Glomerular visceral epithelial cell (primary cell): ENCODE results near the gene RTF1.
"Not testable (repeated sequence)": the region's sequence is repeated elsewhere in the genome, so short reads cannot be mapped to it uniquely, and the experiment has no call there.

Experiments
- DNase-seq: peaks from one replicate; pipeline ENCODE4 v3.0.0-alpha.2; 2016; ENCODE audit errors: extremely low spot score

RTF1 gene

DNA sequence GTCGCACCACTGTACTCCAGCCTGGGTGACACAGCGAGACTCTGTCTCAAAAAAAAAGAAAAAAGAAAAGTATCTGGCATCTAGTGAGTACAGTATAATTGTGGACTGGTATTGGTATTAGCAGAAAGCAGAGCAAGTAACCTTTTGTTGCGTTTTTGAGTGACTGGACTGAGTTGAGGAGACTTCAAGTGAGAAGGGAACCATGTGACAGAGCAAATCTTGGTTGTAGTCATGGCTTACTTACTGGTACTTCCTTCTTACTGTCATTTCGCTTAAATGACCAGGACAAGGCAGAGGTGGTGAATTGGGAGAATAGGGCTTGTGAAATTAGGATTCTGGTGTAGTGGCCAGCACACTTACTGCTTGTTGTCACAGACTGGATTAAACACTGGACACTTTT is 20.6 kb downstream of the RTF1 start:
- DNase-seq, result no peak

DNA sequence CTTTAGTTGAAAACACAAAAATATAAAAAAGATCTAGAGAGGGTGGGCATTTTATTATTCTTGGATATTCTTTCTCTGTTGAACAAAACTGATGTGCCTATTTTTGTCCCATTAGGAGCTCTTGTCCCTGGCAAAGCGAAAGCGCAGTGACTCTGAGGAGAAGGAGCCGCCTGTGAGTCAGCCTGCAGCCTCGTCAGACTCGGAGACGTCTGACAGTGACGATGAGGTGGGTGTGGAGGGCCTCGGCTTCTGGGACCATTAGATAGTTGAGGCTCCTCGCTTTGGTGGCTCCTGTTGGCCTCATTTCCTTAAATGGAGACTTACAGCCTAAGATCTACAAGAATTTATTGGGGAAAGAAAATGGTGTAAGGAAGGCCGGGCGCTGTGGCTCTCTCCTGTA is 21.3 kb downstream of the RTF1 start:
- DNase-seq, result no peak

DNA sequence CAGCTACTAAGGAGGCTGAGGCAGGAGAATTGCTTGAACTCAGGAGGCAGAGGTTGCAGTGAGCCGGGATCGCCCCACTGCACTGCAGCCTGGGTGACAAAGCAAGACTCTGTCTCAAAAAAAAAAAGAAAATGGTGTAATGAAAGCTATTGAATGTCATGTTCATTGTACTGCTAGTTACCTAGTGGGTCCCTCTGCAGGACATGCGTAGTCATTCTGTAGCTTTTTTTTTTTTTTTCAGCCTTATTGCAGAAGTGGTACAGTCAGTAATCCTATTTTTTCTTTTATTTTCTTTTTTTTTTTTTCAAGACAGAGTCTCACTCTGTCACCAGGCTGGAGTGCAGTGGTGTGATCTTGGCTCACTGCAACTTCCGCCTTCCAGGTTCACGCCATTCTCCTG is 21.9 kb downstream of the RTF1 start:
- not testable (repeated sequence) for DNase-seq

DNA sequence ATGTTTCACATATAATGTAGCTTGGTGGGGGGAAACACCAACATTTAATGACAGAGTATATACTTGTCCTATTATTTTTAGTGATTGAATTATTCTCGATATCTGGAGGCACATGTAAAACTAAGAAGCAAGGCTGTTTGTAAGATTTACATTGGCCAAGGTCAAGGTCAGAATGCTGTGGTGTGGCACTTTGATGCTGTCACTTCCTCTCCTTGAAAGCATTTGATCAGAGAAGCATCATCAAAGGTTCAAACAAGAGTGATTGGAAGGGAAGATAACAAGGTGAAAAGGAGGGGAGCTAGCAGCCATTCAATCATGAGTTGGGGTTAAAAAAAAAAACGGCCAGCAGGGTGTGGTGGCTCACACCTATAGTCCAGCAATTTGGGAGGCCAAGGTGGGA is 26.4 kb downstream of the RTF1 start:
- DNase-seq, result no peak

DNA sequence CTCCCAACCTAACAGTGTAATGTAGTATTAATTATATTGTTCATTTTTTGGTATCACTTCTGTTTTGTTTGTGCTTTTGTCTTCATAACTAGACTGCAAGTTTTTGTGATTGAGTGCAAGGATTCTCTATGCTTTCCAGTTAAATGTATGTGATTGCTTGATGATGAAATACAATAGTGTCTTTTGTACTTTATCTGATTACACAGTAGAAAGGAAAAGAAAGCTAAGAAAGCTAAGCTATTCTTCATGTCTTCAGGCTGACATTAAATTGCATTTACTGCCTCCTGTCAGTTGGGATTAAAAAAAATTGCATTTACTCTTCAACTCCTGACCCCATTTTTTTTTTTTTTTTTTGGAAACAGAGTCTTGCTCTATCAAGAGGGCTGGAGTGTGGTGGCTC is 28.5 kb downstream of the RTF1 start:
- DNase-seq, result no peak

DNA sequence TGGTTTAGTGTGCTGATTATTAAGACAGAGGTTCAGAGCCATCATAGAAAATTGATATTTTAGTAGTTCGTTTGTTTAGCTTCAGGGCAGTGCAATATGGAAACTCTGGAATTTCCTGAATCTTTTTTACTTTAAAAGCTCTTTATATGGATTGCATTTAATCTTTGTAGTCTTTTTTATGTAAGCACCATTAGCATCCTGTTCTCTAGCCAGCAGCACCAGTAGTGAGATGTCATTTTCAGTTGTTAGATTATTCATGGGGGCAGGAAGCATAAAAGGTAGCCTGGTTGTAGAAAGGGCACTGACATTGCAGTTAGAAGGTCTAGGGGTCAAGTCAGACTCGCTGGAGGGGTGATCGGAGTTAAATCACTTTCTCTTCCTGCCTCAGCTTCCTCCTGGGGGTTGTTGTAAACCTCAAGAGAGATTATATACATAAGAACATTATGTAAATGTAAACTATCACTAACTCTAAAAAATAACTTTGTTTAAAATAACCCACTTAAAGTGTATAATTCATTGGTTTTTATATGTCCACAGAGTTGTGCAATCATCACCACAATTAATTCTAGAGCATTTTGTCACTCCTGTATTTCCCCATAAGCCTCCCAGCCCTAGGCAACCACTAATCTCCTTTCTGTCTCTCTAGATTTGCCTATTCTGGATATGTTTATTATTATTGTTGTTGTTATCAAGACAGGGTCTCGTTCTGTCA is 45.3 kb downstream of the RTF1 start:
- DNase-seq, result no peak

DNA sequence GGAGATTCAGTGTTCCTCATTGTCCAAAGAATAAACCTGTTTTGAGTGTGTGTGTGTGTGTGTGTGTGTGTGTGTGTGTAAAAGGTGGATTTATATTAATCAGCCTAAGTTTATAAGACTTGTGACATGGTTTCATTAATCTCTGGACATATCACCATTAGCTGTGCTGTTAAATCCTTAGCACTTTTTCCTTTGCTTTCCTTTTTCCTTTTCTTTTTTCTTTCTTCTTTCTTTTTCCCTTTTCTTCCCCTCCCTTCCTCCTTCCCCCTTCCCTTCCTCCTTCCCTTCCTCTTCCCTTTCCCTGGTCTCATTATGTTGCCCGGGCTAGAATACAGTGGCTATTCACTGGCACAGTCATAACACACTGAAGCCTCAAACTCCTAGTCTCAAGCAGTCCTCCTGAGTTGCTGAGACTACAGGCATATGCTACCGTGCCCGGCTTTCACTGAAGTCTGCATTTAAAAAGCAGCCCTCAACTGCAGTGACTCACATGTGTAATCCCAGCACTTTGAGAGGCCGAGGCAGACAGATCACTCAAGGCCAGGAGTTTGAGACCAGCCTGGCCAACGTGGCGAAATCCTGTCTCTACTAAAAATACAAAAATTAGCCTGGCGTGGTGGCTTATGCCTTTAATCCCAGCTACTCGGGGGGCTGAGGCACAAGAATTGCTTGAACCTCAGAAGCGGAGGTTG is 48.1 kb downstream of the RTF1 start:
- DNase-seq, result no peak

DNA sequence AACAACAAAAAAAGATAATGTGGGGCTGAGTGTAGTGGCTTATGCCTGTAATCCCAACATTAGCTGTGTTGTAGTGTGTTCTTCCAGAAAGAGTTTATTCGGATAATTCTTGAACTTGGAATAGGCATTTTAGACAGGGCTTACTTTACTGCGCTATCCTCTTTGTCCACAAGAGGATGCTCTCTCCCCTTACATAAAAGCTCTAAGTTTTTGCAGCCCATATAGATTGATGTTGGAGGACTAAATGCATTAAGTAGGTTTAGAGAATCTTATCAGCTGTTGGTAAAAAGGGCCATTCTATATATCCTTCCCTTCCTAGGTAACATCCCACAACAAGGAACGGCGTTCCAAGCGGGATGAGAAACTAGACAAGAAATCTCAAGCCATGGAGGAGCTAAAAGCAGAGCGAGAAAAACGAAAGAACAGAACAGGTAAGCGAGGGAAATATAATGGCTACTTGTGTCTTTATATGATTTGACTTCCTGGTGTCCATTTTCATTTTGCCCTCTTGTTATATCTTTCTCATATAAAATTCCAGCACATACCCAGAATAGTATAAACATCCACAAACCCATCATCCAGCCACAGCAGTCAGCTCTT is 49.0 kb downstream of the RTF1 start:
- DNase-seq, result peak; percentile 61

DNA sequence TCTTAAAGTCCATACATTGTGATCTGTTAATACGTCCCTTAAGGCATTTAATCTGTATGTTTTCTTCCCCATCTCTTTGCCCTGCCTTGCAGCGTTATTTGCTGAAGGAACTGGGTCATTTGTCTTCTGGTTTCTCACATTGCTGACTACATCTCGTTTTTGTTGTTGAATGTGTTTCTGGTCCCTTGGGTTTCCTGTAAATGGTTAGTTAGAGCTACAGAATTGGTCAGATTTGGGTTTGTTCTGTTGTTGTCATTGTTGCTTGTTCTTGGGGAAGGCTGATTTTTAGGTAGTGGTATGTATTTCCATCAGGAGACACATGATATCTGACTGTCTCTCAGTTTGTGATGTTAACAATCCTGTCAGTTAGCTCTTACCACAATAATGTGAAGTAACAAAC is 49.8 kb downstream of the RTF1 start:
- no peak for DNase-seq

DNA sequence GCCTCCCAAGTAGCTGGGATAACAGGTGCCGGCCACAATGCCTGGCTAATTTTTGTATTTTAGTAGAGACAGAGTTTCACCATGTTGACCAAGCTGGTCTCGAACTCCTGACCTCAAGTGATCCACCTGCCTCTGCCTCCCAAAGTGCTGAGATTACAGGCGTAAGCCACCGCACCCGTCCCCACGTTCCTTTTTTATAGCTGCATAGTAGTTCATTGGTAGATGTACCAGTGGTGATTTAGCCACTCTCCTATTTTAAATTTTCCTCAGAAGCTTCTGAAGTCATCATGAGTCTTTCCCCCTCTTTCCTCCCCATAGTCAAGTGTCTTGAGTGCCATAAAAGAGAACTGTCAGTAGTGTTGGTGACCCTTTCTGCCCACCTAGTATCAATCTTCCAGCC is 52.7 kb downstream of the RTF1 start:
- not testable (repeated sequence) for DNase-seq

DNA sequence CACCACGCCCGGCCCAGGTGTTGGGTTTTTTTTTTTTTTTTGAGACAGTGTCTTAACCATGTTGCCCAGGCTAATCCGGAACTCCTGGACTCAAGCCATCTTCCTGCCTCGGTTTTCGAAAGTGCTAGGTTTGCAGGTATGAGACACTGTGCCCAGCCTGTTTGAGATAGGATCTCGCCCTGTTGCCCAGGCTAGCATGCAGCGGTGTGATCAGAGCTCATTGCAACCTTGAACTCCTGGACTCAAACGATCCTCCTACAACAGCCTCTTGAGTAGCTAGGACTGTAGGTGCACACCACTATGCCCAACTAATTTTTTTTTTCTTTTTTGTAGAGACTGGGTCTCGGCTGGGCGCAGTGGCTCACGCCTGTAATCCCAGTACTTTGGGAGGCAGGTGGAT is 56.5 kb downstream of the RTF1 start:
- no peak for DNase-seq

DNA sequence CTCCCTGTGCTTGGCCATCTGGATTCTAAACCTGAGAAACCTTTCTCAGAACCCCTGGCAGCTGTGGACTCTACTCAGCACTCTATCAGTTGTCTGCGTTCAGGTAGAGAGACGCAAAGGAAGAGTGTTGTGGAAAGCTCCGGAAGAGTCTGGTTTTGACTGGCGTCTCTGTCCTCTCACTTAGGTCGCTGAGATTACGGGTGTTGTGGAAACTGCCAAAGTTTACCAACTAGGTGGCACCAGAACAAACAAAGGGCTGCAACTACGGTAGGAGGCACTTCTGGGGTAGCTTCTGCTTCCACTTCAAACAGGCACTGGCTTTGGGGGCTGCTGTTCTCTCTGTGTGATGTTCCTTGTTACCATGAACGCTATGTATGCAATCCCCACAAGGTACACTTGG is 57.5 kb downstream of the RTF1 start:
- DNase-seq, result no peak

DNA sequence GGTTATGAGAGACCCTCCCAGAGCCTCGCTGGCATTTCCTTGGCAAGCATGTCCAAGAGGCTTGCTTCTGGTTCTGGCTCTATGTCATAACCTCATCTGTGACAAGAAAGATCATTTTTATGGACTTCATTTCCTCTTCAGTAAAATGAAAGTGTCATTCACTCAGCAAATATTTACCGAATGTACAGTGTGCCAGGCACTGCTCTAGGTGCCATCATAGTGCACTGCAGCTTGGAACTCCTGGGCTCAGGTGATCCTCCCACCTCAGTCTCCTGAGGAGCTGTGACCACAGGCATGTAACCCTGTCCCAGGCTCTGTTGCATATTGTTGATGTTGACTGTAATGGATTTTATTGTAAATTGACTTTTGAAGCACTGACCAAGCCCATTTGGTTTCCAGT is 58.0 kb downstream of the RTF1 start:
- DNase-seq, result no peak

DNA sequence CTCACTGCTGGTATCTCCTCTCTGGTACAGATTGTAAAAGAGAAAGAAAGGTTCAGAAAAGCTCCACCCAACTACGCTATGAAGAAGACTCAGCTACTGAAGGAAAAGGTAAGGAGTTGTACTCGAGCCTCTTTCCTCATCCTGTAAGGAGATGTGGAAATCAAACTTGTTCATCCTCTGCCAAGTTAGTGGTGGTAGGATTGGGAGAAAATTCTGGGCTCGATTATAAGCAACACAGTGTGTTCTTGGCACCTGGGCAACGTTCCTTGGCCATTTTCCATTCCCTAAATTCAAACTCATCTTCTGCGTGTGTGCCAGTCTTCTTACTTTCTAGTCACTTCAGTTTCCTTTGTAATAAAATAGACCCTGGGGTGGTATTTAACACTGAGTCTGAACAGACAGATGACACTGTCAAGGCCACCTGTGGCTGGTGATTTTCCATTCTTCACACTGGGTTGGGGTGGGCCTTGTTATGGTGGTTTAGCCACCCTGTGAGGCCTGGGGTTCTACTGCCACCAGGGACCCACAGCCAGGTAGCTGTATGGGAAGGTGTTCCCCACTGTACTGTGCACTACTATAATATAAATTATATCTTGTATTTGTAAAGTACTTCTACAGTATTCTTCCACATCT is 59.6 kb downstream of the RTF1 start:
- DNase-seq, result no peak

DNA sequence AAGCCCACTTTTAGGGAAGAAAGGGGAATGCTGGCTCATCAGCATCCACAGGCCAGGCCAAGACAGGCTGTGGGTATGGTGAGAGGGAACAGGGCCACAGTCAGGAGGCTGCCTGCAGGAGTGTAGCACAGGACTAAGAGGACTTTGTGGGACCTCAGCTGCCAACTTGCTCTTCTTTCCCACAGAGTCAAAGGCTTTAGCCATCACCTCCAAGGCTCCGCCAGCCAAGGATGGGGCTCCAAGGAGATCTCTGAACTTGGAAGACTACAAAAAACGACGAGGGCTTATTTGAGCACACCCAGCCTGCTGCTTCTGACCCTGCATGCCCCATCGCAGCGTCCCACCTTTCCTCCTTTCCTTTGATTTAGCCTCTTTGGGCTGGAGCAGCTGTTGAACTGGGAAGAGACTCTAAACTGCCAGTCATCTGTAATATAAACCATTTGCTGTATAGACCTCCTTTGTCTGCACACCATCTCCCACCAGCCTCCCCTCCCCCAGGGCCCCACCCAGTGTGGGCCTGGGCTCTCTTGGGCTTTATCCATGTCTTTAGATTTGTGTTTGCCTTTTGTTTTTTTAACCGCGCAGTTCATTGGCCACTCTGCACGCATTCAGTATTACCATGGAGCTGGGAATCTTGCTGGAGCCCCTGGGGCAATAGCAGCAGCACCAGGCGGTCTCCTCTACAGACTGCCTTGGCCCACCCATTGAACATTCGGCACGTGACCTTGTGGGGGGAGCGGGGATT is 63.7 kb downstream of the RTF1 start:
- no peak for DNase-seq

DNA sequence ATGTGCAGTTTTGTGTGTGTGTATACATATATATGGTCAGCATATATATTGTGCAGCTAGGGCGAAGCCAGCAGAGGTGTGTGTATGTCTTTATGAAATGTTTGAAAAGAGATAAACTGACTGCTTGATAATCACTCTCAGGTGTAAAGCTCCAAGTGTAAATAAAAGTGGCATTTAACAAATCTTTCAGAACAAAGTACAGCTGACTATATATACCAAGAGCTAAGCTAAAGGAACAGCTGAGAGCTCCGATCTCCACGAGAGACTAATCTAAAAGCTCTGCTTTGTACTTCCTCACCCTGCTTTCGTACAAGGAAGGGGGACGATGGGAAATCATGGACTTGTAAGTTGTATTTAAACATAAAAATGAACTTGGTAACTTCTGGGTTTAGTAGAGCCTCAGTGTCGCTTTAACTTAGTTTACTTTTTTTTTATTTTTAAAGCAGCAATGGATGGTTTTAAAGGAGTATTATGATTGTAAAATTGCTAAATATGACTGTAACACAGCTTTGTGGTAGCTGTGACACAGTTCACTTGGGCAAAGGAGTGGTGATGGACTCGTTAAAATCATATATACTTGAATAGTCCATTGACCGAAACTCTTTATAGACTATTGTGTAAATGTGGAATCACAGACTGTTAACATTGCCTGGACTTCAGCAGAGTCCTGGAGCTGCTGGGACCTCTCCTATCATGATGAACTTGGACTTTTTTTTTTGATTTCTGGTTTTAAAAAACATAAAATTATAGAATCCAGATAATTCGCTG is 65.4 kb downstream of the RTF1 start:
- no peak for DNase-seq

DNA sequence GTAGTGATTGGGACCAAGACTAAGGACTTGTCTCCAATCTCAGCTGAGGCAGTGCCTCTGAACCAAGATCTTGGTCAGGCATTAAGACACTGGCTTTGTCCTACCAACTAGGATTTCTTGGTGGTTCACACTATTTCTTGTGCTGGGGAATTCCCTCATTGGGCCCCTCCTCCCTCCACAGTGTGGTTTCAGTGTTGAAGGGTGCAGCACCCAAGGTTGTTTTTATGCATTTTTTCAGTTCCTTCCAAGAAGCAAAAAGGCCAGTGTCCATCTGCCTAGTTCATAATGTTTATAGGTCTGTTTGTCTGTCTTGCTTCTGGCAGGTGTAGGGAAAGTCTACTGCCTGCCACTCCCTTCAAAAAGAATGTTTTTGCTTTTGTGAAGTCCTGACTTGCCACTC is 66.2 kb downstream of the RTF1 start:
- peak; percentile 49 for DNase-seq

DNA sequence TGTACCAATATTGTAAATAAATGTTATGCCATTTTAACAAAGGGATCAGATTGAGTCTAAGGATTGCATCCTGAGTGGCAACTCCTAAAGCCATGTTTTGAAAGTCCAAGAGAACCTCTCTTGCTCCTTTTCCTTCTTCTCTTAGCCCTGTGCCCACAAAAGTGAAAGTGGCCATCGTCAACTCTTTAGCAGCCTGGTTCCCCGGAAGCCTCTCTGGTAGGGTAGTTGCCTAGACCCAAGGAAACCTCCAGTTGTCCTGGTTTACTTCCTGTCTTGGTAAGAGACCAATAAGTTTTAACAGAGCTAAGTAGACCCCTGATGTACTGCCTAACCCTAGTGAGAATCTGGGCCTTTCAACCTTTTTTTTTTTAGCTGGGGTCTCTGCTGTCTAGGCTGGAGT is 66.6 kb downstream of the RTF1 start:
- DNase-seq, result no peak

DNA sequence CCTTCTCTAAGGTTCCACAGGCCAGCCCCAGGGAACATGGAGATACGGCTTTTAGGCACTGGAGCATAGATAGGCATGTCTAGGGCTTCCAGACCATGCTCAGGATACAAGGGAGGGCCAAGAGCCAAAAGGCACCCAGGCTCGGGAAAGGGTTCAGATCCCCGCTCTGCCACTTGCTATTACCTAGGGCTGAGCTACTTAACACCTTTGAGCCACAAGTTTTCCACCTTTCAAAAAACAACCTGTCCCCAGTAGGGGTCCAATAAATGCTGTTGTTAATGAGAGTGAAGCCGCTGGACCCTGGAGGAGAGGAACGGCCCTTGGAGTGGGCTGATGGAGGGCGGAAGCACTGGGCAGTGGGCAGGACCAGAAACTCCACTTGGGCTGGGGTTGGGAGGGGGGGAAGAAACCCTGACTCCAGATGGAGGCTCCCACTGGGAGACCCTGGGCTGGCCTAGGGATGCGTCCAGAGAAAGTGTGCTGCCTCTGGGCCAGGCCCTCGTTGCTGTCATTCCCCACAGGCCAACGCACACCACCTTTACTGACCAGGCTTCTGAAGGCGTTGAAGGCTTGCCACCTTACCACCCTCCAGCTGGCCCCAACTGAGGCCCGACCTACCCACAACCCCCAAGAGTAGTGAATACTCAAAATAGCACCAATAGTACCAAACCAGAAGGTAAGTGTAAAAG is 68.2 kb downstream of the RTF1 start:
- no peak for DNase-seq

DNA sequence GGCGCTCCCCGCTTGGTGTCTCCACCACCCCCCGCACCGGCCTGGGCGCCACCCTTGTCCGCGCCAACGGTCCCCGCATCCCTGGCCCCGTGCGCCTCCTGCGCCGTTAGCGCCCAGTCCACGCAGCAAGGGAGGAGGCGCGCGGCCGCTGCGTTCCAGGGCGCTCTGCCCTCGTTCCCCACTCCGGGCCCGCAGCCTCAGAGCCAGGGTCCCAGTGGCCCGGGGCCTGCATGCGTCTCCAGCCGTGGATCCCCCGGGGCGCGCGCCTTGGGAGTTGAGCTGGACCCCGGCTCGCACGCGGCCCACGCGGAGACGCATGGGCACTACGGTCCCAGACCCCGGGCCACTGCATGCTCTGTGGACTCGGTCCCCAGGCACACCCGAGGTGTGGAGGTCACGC is 69.4 kb downstream of the RTF1 start:
- no peak for DNase-seq

DNA sequence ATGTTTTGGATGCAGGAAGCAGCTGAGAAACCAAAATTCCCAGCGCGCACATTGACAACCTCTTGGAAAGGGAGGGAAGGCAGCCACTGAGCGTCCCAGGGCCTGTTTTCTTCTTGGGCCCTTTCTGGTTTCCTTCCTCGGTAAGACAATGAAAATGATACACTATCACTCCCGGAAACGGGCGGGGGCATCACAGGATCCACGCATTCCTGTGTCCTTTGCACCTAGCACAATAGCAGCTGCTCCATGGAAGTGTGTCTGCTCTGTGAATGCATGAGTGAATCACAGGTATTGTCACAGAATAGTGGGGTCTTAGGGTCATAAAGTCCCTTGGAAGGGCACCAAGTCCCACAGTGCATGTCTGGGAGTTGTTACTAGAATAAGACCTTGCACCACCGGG is 70.5 kb downstream of the RTF1 start:
- peak; percentile 41 for DNase-seq
